IMR-90 (cell line): Measurements from ENCODE around the gene IFI27L1.

ENCODE experiments used
- FOS ChIP-seq: fragments of 150-350 bp; IDR thresholded peaks from 2 replicates; pipeline ENCODE4 v1.6.1; 2016; ENCODE audit warnings: low read depth, low read length
- MAFK ChIP-seq: IDR thresholded peaks from 2 replicates; pipeline ENCODE4 v1.6.1; 2012; ENCODE audit warnings: low read depth, low read length, improper control_type of control experiment
- RCOR1 ChIP-seq: IDR thresholded peaks from 2 replicates; pipeline ENCODE4 v1.6.1; 2012; ENCODE audit warnings: mild to moderate bottlenecking, low read length, improper control_type of control experiment; ENCODE audit not compliant: insufficient replicate concordance
- TF ChIP-seq, protein P1 (sequence below): conservative IDR thresholded peaks from 2 replicates; pipeline ENCODE4 v1.5.1; 2012; ENCODE audit warnings: mild to moderate bottlenecking, low read depth, low read length, improper control_type of control experiment

GRCh38 chr14:94040796-94041195 is 40.3 kb upstream of the IFI27L1 start:
- TF ChIP-seq, protein P1, sequence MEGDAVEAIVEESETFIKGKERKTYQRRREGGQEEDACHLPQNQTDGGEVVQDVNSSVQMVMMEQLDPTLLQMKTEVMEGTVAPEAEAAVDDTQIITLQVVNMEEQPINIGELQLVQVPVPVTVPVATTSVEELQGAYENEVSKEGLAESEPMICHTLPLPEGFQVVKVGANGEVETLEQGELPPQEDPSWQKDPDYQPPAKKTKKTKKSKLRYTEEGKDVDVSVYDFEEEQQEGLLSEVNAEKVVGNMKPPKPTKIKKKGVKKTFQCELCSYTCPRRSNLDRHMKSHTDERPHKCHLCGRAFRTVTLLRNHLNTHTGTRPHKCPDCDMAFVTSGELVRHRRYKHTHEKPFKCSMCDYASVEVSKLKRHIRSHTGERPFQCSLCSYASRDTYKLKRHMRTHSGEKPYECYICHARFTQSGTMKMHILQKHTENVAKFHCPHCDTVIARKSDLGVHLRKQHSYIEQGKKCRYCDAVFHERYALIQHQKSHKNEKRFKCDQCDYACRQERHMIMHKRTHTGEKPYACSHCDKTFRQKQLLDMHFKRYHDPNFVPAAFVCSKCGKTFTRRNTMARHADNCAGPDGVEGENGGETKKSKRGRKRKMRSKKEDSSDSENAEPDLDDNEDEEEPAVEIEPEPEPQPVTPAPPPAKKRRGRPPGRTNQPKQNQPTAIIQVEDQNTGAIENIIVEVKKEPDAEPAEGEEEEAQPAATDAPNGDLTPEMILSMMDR = no peak
- TF ChIP-seq RCOR1 (no peak), MAFK (no peak), FOS (no peak)
